ENCODE measurements around the gene TIMM17A. TPM values are rescaled to one million over a fixed set of nuclear protein-coding genes. Genes with fewer than 3 reads are reported as not detected.
A peak's percentile ranks its signal among the peaks of the same experiment; 100 is the strongest.
"Not testable (repeated sequence)": the region's sequence is repeated elsewhere in the genome, so short reads cannot be mapped to it uniquely, and the experiment has no call there.

Gene TIMM17A
- total and polyA plus RNA-seq, 3 experiments from 2014 or later: 31.5 to 130 (median 120) TPM

GRCh38 chr1:201933840-201934430, 21.4 kb upstream of the TIMM17A start:
- H3K4me1 Mint-ChIP-seq: no peaks in the 10 kb centered on the region
- POLR2A ChIA-PET: no interaction called here

GRCh38 chr1:201937624-201938213, 17.6 kb upstream of the TIMM17A start:
- H3K36me3 ChIP-seq (ENCODE audit: insufficient read depth, low read length): no peaks in the 10 kb centered on the region
- CTCF ChIA-PET: no interaction called here
- no peak overlapping the region for H3K27ac ChIP-seq (ENCODE audit: low read depth, low read length)
- no peak overlapping the region for H3K4me3 ChIP-seq (ENCODE audit: low read length)
- Mint-ChIP-seq H3K36me3 (no peaks in the 10 kb centered on the region), H3K4me1 (no peaks in the 10 kb centered on the region), H3K4me3 (no peak overlapping the region), H3K27me3 (peaks cover 5 to 24% of the 10 kb centered on the region in 2 donors), H3K9me3 (peaks cover 0 to 3% (median 0%) of the 10 kb centered on the region in 5 donors), H3K27ac (no peak overlapping the region)
- DNase-seq: no peak
- H3K9me3 ChIP-seq (ENCODE audit: low read length): no peaks in the 10 kb centered on the region
- H3K27me3 ChIP-seq (ENCODE audit: insufficient read depth, low read length, poor library complexity, severe bottlenecking): no peaks in the 10 kb centered on the region
- no peaks in the 10 kb centered on the region for H3K4me1 ChIP-seq (ENCODE audit: insufficient read depth, low read length)
- POLR2A ChIA-PET: no interaction called here

More at GRCh38 chr1:201933840-201934430, 21.4 kb upstream of the TIMM17A start:
- Mint-ChIP-seq H3K27me3 (peaks cover 5 to 17% of the 10 kb centered on the region in 2 donors), H3K36me3 (no peaks in the 10 kb centered on the region), H3K4me3 (no peak overlapping the region), H3K9me3 (peaks cover 0 to 3% (median 0%) of the 10 kb centered on the region in 5 donors), H3K27ac (no peak overlapping the region)
- Histone ChIP-seq H3K9me3 (ENCODE audit: low read length) (no peaks in the 10 kb centered on the region), H3K4me3 (ENCODE audit: low read length) (no peak overlapping the region), H3K27ac (ENCODE audit: low read depth, low read length) (no peak overlapping the region), H3K4me1 (ENCODE audit: insufficient read depth, low read length) (no peaks in the 10 kb centered on the region), H3K27me3 (ENCODE audit: insufficient read depth, low read length, poor library complexity, severe bottlenecking) (no peaks in the 10 kb centered on the region), H3K36me3 (ENCODE audit: insufficient read depth, low read length) (no peaks in the 10 kb centered on the region)
- CTCF ChIA-PET: no interaction called here
- no peak for DNase-seq

- no peaks in the 10 kb centered on the region for H3K4me1 ChIP-seq (ENCODE audit: insufficient read depth, low read length)
- H3K4me3 Mint-ChIP-seq: no peak overlapping the region
- H3K27ac Mint-ChIP-seq: no peak overlapping the region
Measured at GRCh38 chr1:201938440-201939035, 16.8 kb upstream of the TIMM17A start.

GRCh38 chr1:201939148-201939547, 16.2 kb upstream of the TIMM17A start:
- Mint-ChIP-seq H3K36me3 (no peaks in the 10 kb centered on the region), H3K4me1 (no peaks in the 10 kb centered on the region), H3K27me3 (peaks cover 5 to 38% of the 10 kb centered on the region in 2 donors), H3K4me3 (no peak overlapping the region), H3K27ac (no peak overlapping the region), H3K9me3 (peaks cover 0 to 3% (median 0%) of the 10 kb centered on the region in 5 donors)
- ChIA-PET CTCF (no interaction called here), POLR2A (no interaction called here)
- H3K4me3 ChIP-seq (ENCODE audit: low read length): no peak overlapping the region
- no peaks in the 10 kb centered on the region for H3K4me1 ChIP-seq (ENCODE audit: insufficient read depth, low read length)
- DNase-seq: no peak
- H3K9me3 ChIP-seq (ENCODE audit: low read length): no peaks in the 10 kb centered on the region
- H3K36me3 ChIP-seq (ENCODE audit: insufficient read depth, low read length): no peaks in the 10 kb centered on the region
- H3K27me3 ChIP-seq (ENCODE audit: insufficient read depth, low read length, poor library complexity, severe bottlenecking): no peaks in the 10 kb centered on the region
- no peak overlapping the region for H3K27ac ChIP-seq (ENCODE audit: low read depth, low read length)

More at GRCh38 chr1:201938440-201939035, 16.8 kb upstream of the TIMM17A start:
- no peak for DNase-seq
- Histone ChIP-seq H3K27ac (ENCODE audit: low read depth, low read length) (no peak overlapping the region), H3K27me3 (ENCODE audit: insufficient read depth, low read length, poor library complexity, severe bottlenecking) (no peaks in the 10 kb centered on the region), H3K4me3 (ENCODE audit: low read length) (no peak overlapping the region), H3K9me3 (ENCODE audit: low read length) (no peaks in the 10 kb centered on the region), H3K36me3 (ENCODE audit: insufficient read depth, low read length) (no peaks in the 10 kb centered on the region)
- H3K9me3 Mint-ChIP-seq: peaks cover 0 to 3% (median 0%) of the 10 kb centered on the region in 5 donors
- ChIA-PET POLR2A (no interaction called here), CTCF (no interaction called here)
- H3K4me1 Mint-ChIP-seq: no peaks in the 10 kb centered on the region
- no peaks in the 10 kb centered on the region for H3K36me3 Mint-ChIP-seq
- peaks cover 5 to 32% of the 10 kb centered on the region in 2 donors for H3K27me3 Mint-ChIP-seq

- H3K4me3 ChIP-seq (ENCODE audit: low read length): no peak overlapping the region
- H3K4me1 Mint-ChIP-seq: no peaks in the 10 kb centered on the region
- no peaks in the 10 kb centered on the region for H3K36me3 ChIP-seq (ENCODE audit: insufficient read depth, low read length)
- no peaks in the 10 kb centered on the region for H3K9me3 ChIP-seq (ENCODE audit: low read length)
- ChIA-PET CTCF (no interaction called here), POLR2A (no interaction called here)
- DNase-seq: no peak
- no peak overlapping the region for H3K27ac Mint-ChIP-seq
- H3K4me1 ChIP-seq (ENCODE audit: insufficient read depth, low read length): no peaks in the 10 kb centered on the region
- peaks cover 0 to 3% (median 0%) of the 10 kb centered on the region in 5 donors for H3K9me3 Mint-ChIP-seq
- peaks cover 5 to 42% of the 10 kb centered on the region in 2 donors for H3K27me3 Mint-ChIP-seq
- no peaks in the 10 kb centered on the region for H3K36me3 Mint-ChIP-seq
- H3K27me3 ChIP-seq (ENCODE audit: insufficient read depth, low read length, poor library complexity, severe bottlenecking): no peaks in the 10 kb centered on the region
- no peak overlapping the region for H3K4me3 Mint-ChIP-seq
- no peak overlapping the region for H3K27ac ChIP-seq (ENCODE audit: low read depth, low read length)
Measured at GRCh38 chr1:201939574-201939973, 15.7 kb upstream of the TIMM17A start.

GRCh38 chr1:201940316-201940715, 15.0 kb upstream of the TIMM17A start:
- H3K4me1 Mint-ChIP-seq; H3K27ac Mint-ChIP-seq; H3K9me3 Mint-ChIP-seq; H3K36me3 Mint-ChIP-seq; H3K4me3 ChIP-seq (ENCODE audit: low read length); H3K4me1 ChIP-seq (ENCODE audit: insufficient read depth, low read length); H3K36me3 ChIP-seq (ENCODE audit: insufficient read depth, low read length); H3K9me3 ChIP-seq (ENCODE audit: low read length); CTCF ChIA-PET; H3K27me3 ChIP-seq (ENCODE audit: insufficient read depth, low read length, poor library complexity, severe bottlenecking); DNase-seq; POLR2A ChIA-PET; H3K4me3 Mint-ChIP-seq; H3K27ac ChIP-seq (ENCODE audit: low read depth, low read length): not testable (repeated sequence)
- peaks cover 10 to 45% of the 10 kb centered on the region in 2 donors for H3K27me3 Mint-ChIP-seq

- Histone ChIP-seq H3K4me1 (ENCODE audit: insufficient read depth, low read length) (no peaks in the 10 kb centered on the region), H3K27me3 (ENCODE audit: insufficient read depth, low read length, poor library complexity, severe bottlenecking) (peaks cover 9% of the 10 kb centered on the region), H3K9me3 (ENCODE audit: low read length) (no peaks in the 10 kb centered on the region), H3K27ac (ENCODE audit: low read depth, low read length) (peak overlapping the region; percentile 70), H3K36me3 (ENCODE audit: insufficient read depth, low read length) (no peaks in the 10 kb centered on the region), H3K4me3 (ENCODE audit: low read length) (no peak overlapping the region)
- no peak overlapping the region for H3K27ac Mint-ChIP-seq
- no peak overlapping the region for H3K4me3 Mint-ChIP-seq
- H3K36me3 Mint-ChIP-seq: no peaks in the 10 kb centered on the region
- H3K9me3 Mint-ChIP-seq: peaks cover 0 to 3% (median 0%) of the 10 kb centered on the region in 5 donors
- H3K4me1 Mint-ChIP-seq: peaks cover 7 to 15% (median 9%) of the 10 kb centered on the region in 3 donors
- peaks cover 19 to 52% of the 10 kb centered on the region in 2 donors for H3K27me3 Mint-ChIP-seq
- CTCF ChIA-PET: interaction anchor here (0.8 kb wide), 1 partner anchor 10 kb away, joined by 3 read pairs; no protein-coding TSS in a partner anchor
- no peak for DNase-seq
- POLR2A ChIA-PET: no interaction called here
Measured at GRCh38 chr1:201941420-201942128, 13.7 kb upstream of the TIMM17A start.

GRCh38 chr1:201942129-201942495, 13.2 kb upstream of the TIMM17A start:
- Mint-ChIP-seq H3K9me3 (peaks cover 0 to 3% (median 0%) of the 10 kb centered on the region in 5 donors), H3K27me3 (peaks cover 24 to 58% of the 10 kb centered on the region in 2 donors), H3K4me3 (no peak overlapping the region), H3K4me1 (peaks cover 10 to 21% (median 13%) of the 10 kb centered on the region in 3 donors), H3K27ac (no peak overlapping the region), H3K36me3 (no peaks in the 10 kb centered on the region)
- H3K27me3 ChIP-seq (ENCODE audit: insufficient read depth, low read length, poor library complexity, severe bottlenecking): peaks cover 12% of the 10 kb centered on the region
- H3K4me1 ChIP-seq (ENCODE audit: insufficient read depth, low read length): no peaks in the 10 kb centered on the region
- H3K36me3 ChIP-seq (ENCODE audit: insufficient read depth, low read length): no peaks in the 10 kb centered on the region
- no peak overlapping the region for H3K4me3 ChIP-seq (ENCODE audit: low read length)
- ChIA-PET POLR2A (no interaction called here), CTCF (interaction anchor here (0.8 kb wide), 1 partner anchor 9 kb away, joined by 3 read pairs; no protein-coding TSS in a partner anchor)
- no peak for DNase-seq
- H3K9me3 ChIP-seq (ENCODE audit: low read length): no peaks in the 10 kb centered on the region
- H3K27ac ChIP-seq (ENCODE audit: low read depth, low read length): peak overlapping the region; percentile 70
